OCI-LY1 (cell line): Measurements from ENCODE around the gene MAPK7.

Experiments used
- EZH2 ChIP-seq: fragments of 200-600 bp; sonication (generic), shearing (Covaris generic); IDR thresholded peaks from 2 replicates; pipeline ENCODE4 v1.8.0; 2017; ENCODE audit warnings: borderline replicate concordance, mixed run types, mild to moderate bottlenecking, antibody characterized with exemption, low read length, moderate library complexity, mixed read lengths
- TF ChIP-seq, protein P1 (sequence below): fragments of 200-600 bp; sonication (generic), shearing (Covaris generic); IDR thresholded peaks from 2 replicates; pipeline ENCODE4 v1.5.1; 2017; ENCODE audit warnings: mild to moderate bottlenecking, antibody characterized with exemption, low read length, moderate library complexity, mixed read lengths

DNA sequence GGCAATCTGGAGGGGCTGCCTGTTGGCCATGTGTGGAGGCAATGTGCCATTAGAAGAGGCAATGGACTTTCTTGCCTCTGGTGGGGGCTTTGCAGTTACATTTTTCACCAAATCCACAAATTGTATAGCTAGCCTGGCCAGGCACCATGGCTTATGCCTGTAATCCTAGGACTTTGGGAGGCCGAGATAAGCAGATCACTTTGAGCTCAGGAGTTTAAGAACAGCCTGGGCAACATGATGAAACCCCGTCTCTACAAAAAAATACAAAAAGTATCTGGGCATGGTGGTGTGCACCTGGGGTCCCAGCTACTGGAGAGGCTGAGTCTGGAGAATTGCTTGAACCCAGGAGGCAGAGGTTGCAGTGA lies 30.0 kb downstream of the MAPK7 start:
- TF ChIP-seq, protein P1, sequence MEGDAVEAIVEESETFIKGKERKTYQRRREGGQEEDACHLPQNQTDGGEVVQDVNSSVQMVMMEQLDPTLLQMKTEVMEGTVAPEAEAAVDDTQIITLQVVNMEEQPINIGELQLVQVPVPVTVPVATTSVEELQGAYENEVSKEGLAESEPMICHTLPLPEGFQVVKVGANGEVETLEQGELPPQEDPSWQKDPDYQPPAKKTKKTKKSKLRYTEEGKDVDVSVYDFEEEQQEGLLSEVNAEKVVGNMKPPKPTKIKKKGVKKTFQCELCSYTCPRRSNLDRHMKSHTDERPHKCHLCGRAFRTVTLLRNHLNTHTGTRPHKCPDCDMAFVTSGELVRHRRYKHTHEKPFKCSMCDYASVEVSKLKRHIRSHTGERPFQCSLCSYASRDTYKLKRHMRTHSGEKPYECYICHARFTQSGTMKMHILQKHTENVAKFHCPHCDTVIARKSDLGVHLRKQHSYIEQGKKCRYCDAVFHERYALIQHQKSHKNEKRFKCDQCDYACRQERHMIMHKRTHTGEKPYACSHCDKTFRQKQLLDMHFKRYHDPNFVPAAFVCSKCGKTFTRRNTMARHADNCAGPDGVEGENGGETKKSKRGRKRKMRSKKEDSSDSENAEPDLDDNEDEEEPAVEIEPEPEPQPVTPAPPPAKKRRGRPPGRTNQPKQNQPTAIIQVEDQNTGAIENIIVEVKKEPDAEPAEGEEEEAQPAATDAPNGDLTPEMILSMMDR, result no peak
- no peak for TF ChIP-seq EZH2
